Neural cell (in vitro differentiated cells): ENCODE measurements around the gene PIAS2. TPM values are rescaled to one million over a fixed set of nuclear protein-coding genes. Genes with fewer than 3 reads are reported as not detected.

Source experiments
- H2AFZ ChIP-seq: fragments of 200-600, 300-800 bp; sonication (generic), shearing (Covaris generic); 2 replicates; pipeline ENCODE4 v1.6.0; 2014; ENCODE audit warnings: low read depth, mild to moderate bottlenecking, antibody characterized with exemption, low read length, moderate library complexity
- H3F3A ChIP-seq: fragments of 200-600 bp; shearing (Covaris generic); 2 replicates; pipeline ENCODE4 v1.6.1; 2016; ENCODE audit warnings: mild to moderate bottlenecking, moderate library complexity, mixed read lengths, antibody characterized with exemption, low read length; ENCODE audit not compliant: insufficient read depth, poor library complexity, severe bottlenecking
- H3K27ac ChIP-seq: fragments of 200-600, 300-800 bp; sonication (generic), shearing (Covaris generic); 2 replicates; pipeline ENCODE4 v1.5.1; 2014; ENCODE audit warnings: mild to moderate bottlenecking, low read length, moderate library complexity
- H3K27me3 ChIP-seq: fragments of 300-800, 200-600 bp; sonication (generic), shearing (Covaris generic); 2 replicates; pipeline ENCODE4 v1.6.0; 2014; ENCODE audit warnings: mild to moderate bottlenecking, low read depth, low read length, moderate library complexity; ENCODE audit not compliant: insufficient read depth
- H3K36me3 ChIP-seq: fragments of 300-800, 200-600 bp; sonication (generic), shearing (Covaris generic); 2 replicates; pipeline ENCODE4 v1.5.1; 2014; ENCODE audit warnings: mild to moderate bottlenecking, antibody characterized with exemption, low read length, moderate library complexity; ENCODE audit not compliant: insufficient read depth
- H3K4me2 ChIP-seq: fragments of 300-800, 200-600 bp; sonication (generic), shearing (Covaris generic); 2 replicates; pipeline ENCODE4 v1.6.0; 2014; ENCODE audit warnings: mild to moderate bottlenecking, low read length
- H3K4me3 ChIP-seq: fragments of 300-800, 200-600 bp; sonication (generic), shearing (Covaris generic); 2 replicates; pipeline ENCODE4 v1.5.1; 2014; ENCODE audit warnings: mild to moderate bottlenecking, low read length, moderate library complexity
- H3K79me2 ChIP-seq: fragments of 200-600 bp; shearing (Covaris generic); replicated peaks from 2 replicates; pipeline ENCODE4 v1.6.0; 2014; ENCODE audit warnings: mild to moderate bottlenecking, low read length, moderate library complexity; ENCODE audit not compliant: insufficient read depth
- H3K9ac ChIP-seq: fragments of 300-800, 200-600 bp; sonication (generic), shearing (Covaris generic); 2 replicates; pipeline ENCODE4 v1.6.1; 2016; ENCODE audit warnings: mild to moderate bottlenecking, low read length, mixed read lengths
- H3K9me2 ChIP-seq: fragments of 200-600 bp; shearing (Covaris generic); 2 replicates; pipeline ENCODE4 v1.6.1; 2016; ENCODE audit warnings: mild to moderate bottlenecking, low read length, mixed read lengths; ENCODE audit not compliant: insufficient read depth
- H3K9me3 ChIP-seq: fragments of 200-600, 300-800 bp; sonication (generic), shearing (Covaris generic); 2 replicates; pipeline ENCODE4 v1.6.1; 2016; ENCODE audit warnings: mild to moderate bottlenecking, mixed run types, low read length, moderate library complexity, mixed read lengths
- H4K20me1 ChIP-seq: fragments of 200-600 bp; shearing (Covaris generic); 2 replicates; pipeline ENCODE4 v1.6.1; 2016; ENCODE audit warnings: mild to moderate bottlenecking, mixed run types; ENCODE audit not compliant: insufficient read depth
- EP300 ChIP-seq: fragments of 450-650 bp; conservative IDR thresholded peaks from 2 replicates; pipeline ENCODE4 v1.6.1; 2014; ENCODE audit warnings: antibody characterized with exemption, mild to moderate bottlenecking, moderate library complexity; ENCODE audit not compliant: poor library complexity, severe bottlenecking
- EZH2 ChIP-seq: fragments of 200-600, 300-800 bp; shearing (Covaris generic), sonication (generic); IDR thresholded peaks from 2 replicates; pipeline ENCODE4 v1.6.1; 2014; ENCODE audit warnings: antibody characterized with exemption, low read length, borderline replicate concordance, mild to moderate bottlenecking; ENCODE audit not compliant: insufficient read depth, poor library complexity, severe bottlenecking
- MXI1 ChIP-seq: fragments of 450-650 bp; conservative IDR thresholded peaks from 2 replicates; pipeline ENCODE4 v1.6.1; 2014; ENCODE audit warnings: antibody characterized with exemption, mild to moderate bottlenecking; ENCODE audit not compliant: poor library complexity, severe bottlenecking
- POLR2AphosphoS5 ChIP-seq: IDR thresholded peaks from 2 replicates; pipeline ENCODE4 v1.6.1; 2012
- RAD21 ChIP-seq: fragments of 450-650 bp; conservative IDR thresholded peaks from 2 replicates; pipeline ENCODE4 v1.6.1; 2014; ENCODE audit warnings: antibody characterized with exemption, mild to moderate bottlenecking, moderate library complexity
- SMC3 ChIP-seq: fragments of 450-650 bp; conservative IDR thresholded peaks from 2 replicates; pipeline ENCODE4 v1.6.1; 2014; ENCODE audit warnings: antibody characterized with exemption, mild to moderate bottlenecking, moderate library complexity; ENCODE audit not compliant: poor library complexity
- TAF1 ChIP-seq: IDR thresholded peaks from 2 replicates; pipeline ENCODE4 v1.6.1; 2012; ENCODE audit warnings: low read depth
- polyA plus RNA-seq: library from polyadenylated mRNA; depleted of rRNA; stranded (reverse); fragments of >200 nt; gene quantifications from 2 replicates; pipeline ENCODE4 v1.2.3, GENCODE V29; 2014
- TF ChIP-seq, protein P1 (sequence below): fragments of 450-650 bp; IDR thresholded peaks from 2 replicates; pipeline ENCODE4 v1.5.1; 2014; ENCODE audit warnings: antibody characterized with exemption, mild to moderate bottlenecking, moderate library complexity; ENCODE audit not compliant: poor library complexity, severe bottlenecking
- TF ChIP-seq, protein P2 (sequence below): IDR thresholded peaks from 2 replicates; pipeline ENCODE4 v1.6.1; 2012; ENCODE audit warnings: borderline replicate concordance

Gene PIAS2
- polyA plus RNA-seq, 1 donor from 2014 or later = 32.1 TPM

- H3K27me3 ChIP-seq = no peaks in the 10 kb centered on the region
- no peak overlapping the region for H3K9ac ChIP-seq
- TF ChIP-seq TAF1 (no peak), SMC3 (no peak), EP300 (no peak), RAD21 (no peak), MXI1 (no peak), EZH2 (no peak), POLR2AphosphoS5 (no peak)
- TF ChIP-seq, protein P1, sequence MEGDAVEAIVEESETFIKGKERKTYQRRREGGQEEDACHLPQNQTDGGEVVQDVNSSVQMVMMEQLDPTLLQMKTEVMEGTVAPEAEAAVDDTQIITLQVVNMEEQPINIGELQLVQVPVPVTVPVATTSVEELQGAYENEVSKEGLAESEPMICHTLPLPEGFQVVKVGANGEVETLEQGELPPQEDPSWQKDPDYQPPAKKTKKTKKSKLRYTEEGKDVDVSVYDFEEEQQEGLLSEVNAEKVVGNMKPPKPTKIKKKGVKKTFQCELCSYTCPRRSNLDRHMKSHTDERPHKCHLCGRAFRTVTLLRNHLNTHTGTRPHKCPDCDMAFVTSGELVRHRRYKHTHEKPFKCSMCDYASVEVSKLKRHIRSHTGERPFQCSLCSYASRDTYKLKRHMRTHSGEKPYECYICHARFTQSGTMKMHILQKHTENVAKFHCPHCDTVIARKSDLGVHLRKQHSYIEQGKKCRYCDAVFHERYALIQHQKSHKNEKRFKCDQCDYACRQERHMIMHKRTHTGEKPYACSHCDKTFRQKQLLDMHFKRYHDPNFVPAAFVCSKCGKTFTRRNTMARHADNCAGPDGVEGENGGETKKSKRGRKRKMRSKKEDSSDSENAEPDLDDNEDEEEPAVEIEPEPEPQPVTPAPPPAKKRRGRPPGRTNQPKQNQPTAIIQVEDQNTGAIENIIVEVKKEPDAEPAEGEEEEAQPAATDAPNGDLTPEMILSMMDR = no peak
- TF ChIP-seq, protein P2, sequence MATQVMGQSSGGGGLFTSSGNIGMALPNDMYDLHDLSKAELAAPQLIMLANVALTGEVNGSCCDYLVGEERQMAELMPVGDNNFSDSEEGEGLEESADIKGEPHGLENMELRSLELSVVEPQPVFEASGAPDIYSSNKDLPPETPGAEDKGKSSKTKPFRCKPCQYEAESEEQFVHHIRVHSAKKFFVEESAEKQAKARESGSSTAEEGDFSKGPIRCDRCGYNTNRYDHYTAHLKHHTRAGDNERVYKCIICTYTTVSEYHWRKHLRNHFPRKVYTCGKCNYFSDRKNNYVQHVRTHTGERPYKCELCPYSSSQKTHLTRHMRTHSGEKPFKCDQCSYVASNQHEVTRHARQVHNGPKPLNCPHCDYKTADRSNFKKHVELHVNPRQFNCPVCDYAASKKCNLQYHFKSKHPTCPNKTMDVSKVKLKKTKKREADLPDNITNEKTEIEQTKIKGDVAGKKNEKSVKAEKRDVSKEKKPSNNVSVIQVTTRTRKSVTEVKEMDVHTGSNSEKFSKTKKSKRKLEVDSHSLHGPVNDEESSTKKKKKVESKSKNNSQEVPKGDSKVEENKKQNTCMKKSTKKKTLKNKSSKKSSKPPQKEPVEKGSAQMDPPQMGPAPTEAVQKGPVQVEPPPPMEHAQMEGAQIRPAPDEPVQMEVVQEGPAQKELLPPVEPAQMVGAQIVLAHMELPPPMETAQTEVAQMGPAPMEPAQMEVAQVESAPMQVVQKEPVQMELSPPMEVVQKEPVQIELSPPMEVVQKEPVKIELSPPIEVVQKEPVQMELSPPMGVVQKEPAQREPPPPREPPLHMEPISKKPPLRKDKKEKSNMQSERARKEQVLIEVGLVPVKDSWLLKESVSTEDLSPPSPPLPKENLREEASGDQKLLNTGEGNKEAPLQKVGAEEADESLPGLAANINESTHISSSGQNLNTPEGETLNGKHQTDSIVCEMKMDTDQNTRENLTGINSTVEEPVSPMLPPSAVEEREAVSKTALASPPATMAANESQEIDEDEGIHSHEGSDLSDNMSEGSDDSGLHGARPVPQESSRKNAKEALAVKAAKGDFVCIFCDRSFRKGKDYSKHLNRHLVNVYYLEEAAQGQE = no peak
- H3K9me3 ChIP-seq = no peaks in the 10 kb centered on the region
- no peaks in the 10 kb centered on the region for H3F3A ChIP-seq
- no peak overlapping the region for H2AFZ ChIP-seq
- H3K9me2 ChIP-seq = no peaks in the 10 kb centered on the region
- H3K4me3 ChIP-seq = no peak overlapping the region
- no peaks in the 10 kb centered on the region for H3K79me2 ChIP-seq
- H3K27ac ChIP-seq = no peak overlapping the region
- H4K20me1 ChIP-seq = no peaks in the 10 kb centered on the region
- no peaks in the 10 kb centered on the region for H3K36me3 ChIP-seq
- no peak overlapping the region for H3K4me2 ChIP-seq
These were observed 105.0 kb downstream of the PIAS2 start for GRCh38 chr18:46812311-46812710.

DNA sequence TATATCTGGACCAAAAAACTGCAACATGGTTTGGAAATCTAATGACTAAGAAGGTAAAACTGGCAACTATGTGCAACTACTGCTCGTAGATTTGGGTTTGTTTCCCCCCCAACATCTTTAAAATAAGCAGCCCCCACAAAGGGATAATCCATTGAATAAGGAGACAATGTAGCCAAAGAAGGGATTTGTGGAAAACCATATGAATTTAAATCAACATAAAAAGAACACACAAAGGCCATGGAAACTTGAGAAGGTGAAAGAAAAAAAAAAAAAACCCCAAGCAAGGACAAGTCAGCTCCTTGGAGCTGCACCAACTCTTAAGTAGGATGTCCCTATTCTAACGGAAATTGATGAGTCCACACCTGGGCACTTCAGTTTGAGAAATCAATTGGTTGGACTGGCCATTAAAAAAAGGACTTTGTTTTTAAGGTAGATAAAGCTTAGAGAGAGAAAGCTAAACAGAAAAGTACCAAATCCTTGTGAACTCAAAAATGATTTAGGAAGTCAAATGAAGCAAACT, 106.8 kb downstream of the PIAS2 start:
- Histone ChIP-seq H3F3A (no peaks in the 10 kb centered on the region), H3K9ac (no peak overlapping the region), H4K20me1 (no peaks in the 10 kb centered on the region), H3K9me2 (no peaks in the 10 kb centered on the region), H3K27ac (no peak overlapping the region), H3K79me2 (no peaks in the 10 kb centered on the region), H3K9me3 (no peaks in the 10 kb centered on the region), H3K27me3 (no peaks in the 10 kb centered on the region), H3K4me3 (no peak overlapping the region), H3K36me3 (no peaks in the 10 kb centered on the region), H3K4me2 (no peak overlapping the region), H2AFZ (no peak overlapping the region)
- TF ChIP-seq RAD21 (no peak), POLR2AphosphoS5 (no peak), TAF1 (no peak), EP300 (no peak), SMC3 (no peak), EZH2 (no peak), MXI1 (no peak)
- TF ChIP-seq, protein P2 = no peak
- TF ChIP-seq, protein P1 = no peak
